ENCODE measurements around the gene MAP3K14. TPM values are rescaled to one million over a fixed set of nuclear protein-coding genes. Genes with fewer than 3 reads are reported as not detected.

The MAP3K14 gene
- total RNA-seq, 1 donor from 2014 or later, result 0.79 TPM

GRCh38 chr17:45270828-45271418 is 45.9 kb downstream of the MAP3K14 start:
- FAIRE-seq, result no peak
- TF ChIP-seq CTCF (IDR thresholded peaks at IDR 0.05; ENCODE audit: insufficient read depth, low read length, severe bottlenecking), result peak; percentile 74
- H3K27me3 ChIP-seq (ENCODE audit: control insufficient read depth, insufficient read depth, low read length), result no peaks in the 10 kb centered on the region
- DNase-seq (ENCODE audit: low read depth), result no peak
- no peak overlapping the region for H3K4me3 ChIP-seq (ENCODE audit: low read depth, low read length)
- H3K36me3 ChIP-seq (ENCODE audit: control insufficient read depth, insufficient read depth, low read length), result peaks cover 39% of the 10 kb centered on the region

GRCh38 chr17:45269912-45270311 is 46.9 kb downstream of the MAP3K14 start:
- Histone ChIP-seq H3K4me3 (ENCODE audit: low read depth, low read length) (no peak overlapping the region), H3K36me3 (ENCODE audit: control insufficient read depth, insufficient read depth, low read length) (peaks cover 39% of the 10 kb centered on the region), H3K27me3 (ENCODE audit: control insufficient read depth, insufficient read depth, low read length) (no peaks in the 10 kb centered on the region)
- DNase-seq (ENCODE audit: low read depth) (no peak), FAIRE-seq (no peak)
- TF ChIP-seq CTCF (IDR thresholded peaks at IDR 0.05; ENCODE audit: insufficient read depth, low read length, severe bottlenecking), result no peak

- Histone ChIP-seq H3K27me3 (ENCODE audit: control insufficient read depth, insufficient read depth, low read length) (no peaks in the 10 kb centered on the region), H3K36me3 (ENCODE audit: control insufficient read depth, insufficient read depth, low read length) (peaks cover 29% of the 10 kb centered on the region), H3K4me3 (ENCODE audit: low read depth, low read length) (no peak overlapping the region)
- TF ChIP-seq CTCF (IDR thresholded peaks at IDR 0.05; ENCODE audit: insufficient read depth, low read length, severe bottlenecking), result no peak
- DNase-seq (ENCODE audit: low read depth) (no peak), FAIRE-seq (no peak)
These were observed 49.3 kb downstream of the MAP3K14 start for GRCh38 chr17:45267436-45268055.

GRCh38 chr17:45266372-45266926 is 50.4 kb downstream of the MAP3K14 start:
- no peaks in the 10 kb centered on the region for H3K27me3 ChIP-seq (ENCODE audit: control insufficient read depth, insufficient read depth, low read length)
- H3K4me3 ChIP-seq (ENCODE audit: low read depth, low read length), result no peak overlapping the region
- peaks cover 29% of the 10 kb centered on the region for H3K36me3 ChIP-seq (ENCODE audit: control insufficient read depth, insufficient read depth, low read length)
- no peak for DNase-seq (ENCODE audit: low read depth)
- TF ChIP-seq CTCF (IDR thresholded peaks at IDR 0.05; ENCODE audit: insufficient read depth, low read length, severe bottlenecking), result no peak
- FAIRE-seq, result no peak

- no peak for TF ChIP-seq CTCF (IDR thresholded peaks at IDR 0.05; ENCODE audit: insufficient read depth, low read length, severe bottlenecking)
- DNase-seq (ENCODE audit: low read depth) (no peak), FAIRE-seq (no peak)
- Histone ChIP-seq H3K4me3 (ENCODE audit: low read depth, low read length) (no peak overlapping the region), H3K36me3 (ENCODE audit: control insufficient read depth, insufficient read depth, low read length) (peaks cover 27% of the 10 kb centered on the region), H3K27me3 (ENCODE audit: control insufficient read depth, insufficient read depth, low read length) (no peaks in the 10 kb centered on the region)
These were observed 51.0 kb downstream of the MAP3K14 start for GRCh38 chr17:45265821-45266220.
